HUES6 (cell line): ENCODE measurements around the gene AIMP1.

ENCODE experiments used
- H3K27ac ChIP-seq: 2 replicates; pipeline ENCODE4 v1.7.0; 2013; ENCODE audit warnings: low read depth, mild to moderate bottlenecking, low read length, inconsistent platforms
- H3K27me3 ChIP-seq: 2 replicates; pipeline ENCODE4 v1.6.1; 2013; ENCODE audit warnings: low read length; ENCODE audit not compliant: control insufficient read depth, insufficient read depth
- H3K36me3 ChIP-seq: 2 replicates; pipeline ENCODE4 v1.6.1; 2013; ENCODE audit warnings: low read length; ENCODE audit not compliant: control insufficient read depth, insufficient read depth
- H3K4me1 ChIP-seq: 2 replicates; pipeline ENCODE4 v1.6.1; 2013; ENCODE audit warnings: low read length; ENCODE audit not compliant: control insufficient read depth, insufficient read depth
- H3K4me3 ChIP-seq: 2 replicates; pipeline ENCODE4 v1.5.1; 2013; ENCODE audit warnings: low read depth, low read length
- H3K9ac ChIP-seq: one replicate; pipeline ENCODE4 v1.6.1; 2013; ENCODE audit warnings: mild to moderate bottlenecking, low read length
- H3K9me3 ChIP-seq: 2 replicates; pipeline ENCODE4 v1.6.1; 2013; ENCODE audit warnings: low read depth, low read length; ENCODE audit not compliant: control insufficient read depth, insufficient read depth

Gene AIMP1

GRCh38 chr4:106351016-106351415 is 34.7 kb downstream of the AIMP1 start:
- Histone ChIP-seq H3K36me3 (peaks cover 8% of the 10 kb centered on the region), H3K27me3 (no peaks in the 10 kb centered on the region), H3K4me1 (no peaks in the 10 kb centered on the region), H3K27ac (no peak overlapping the region), H3K9ac (no peak overlapping the region), H3K9me3 (no peaks in the 10 kb centered on the region), H3K4me3 (no peak overlapping the region)

- Histone ChIP-seq H3K27ac (no peak overlapping the region), H3K27me3 (no peaks in the 10 kb centered on the region), H3K9ac (no peak overlapping the region), H3K4me3 (no peak overlapping the region), H3K36me3 (peaks cover under 1% of the 10 kb centered on the region; the same call in 1 of the 2 replicates), H3K4me1 (no peaks in the 10 kb centered on the region), H3K9me3 (no peaks in the 10 kb centered on the region)
Measured at GRCh38 chr4:106353786-106354185, 37.4 kb downstream of the AIMP1 start.

- no peaks in the 10 kb centered on the region for H3K36me3 ChIP-seq
- no peaks in the 10 kb centered on the region for H3K27me3 ChIP-seq
- no peak overlapping the region for H3K4me3 ChIP-seq
- no peak overlapping the region for H3K27ac ChIP-seq
- H3K4me1 ChIP-seq: no peaks in the 10 kb centered on the region
- H3K9me3 ChIP-seq: no peaks in the 10 kb centered on the region
- no peak overlapping the region for H3K9ac ChIP-seq
Measured at GRCh38 chr4:106355193-106355592, 38.8 kb downstream of the AIMP1 start.

GRCh38 chr4:106358899-106359298 is 42.5 kb downstream of the AIMP1 start:
- no peak overlapping the region for H3K4me3 ChIP-seq
- H3K4me1 ChIP-seq: no peaks in the 10 kb centered on the region
- H3K9me3 ChIP-seq: no peaks in the 10 kb centered on the region
- no peak overlapping the region for H3K27ac ChIP-seq
- H3K27me3 ChIP-seq: no peaks in the 10 kb centered on the region
- H3K36me3 ChIP-seq: no peaks in the 10 kb centered on the region
- H3K9ac ChIP-seq: no peak overlapping the region

- H3K27me3 ChIP-seq: no peaks in the 10 kb centered on the region
- no peaks in the 10 kb centered on the region for H3K36me3 ChIP-seq
- H3K4me3 ChIP-seq: no peak overlapping the region
- H3K4me1 ChIP-seq: peaks cover 4% of the 10 kb centered on the region
- no peaks in the 10 kb centered on the region for H3K9me3 ChIP-seq
- no peak overlapping the region for H3K27ac ChIP-seq
- no peak overlapping the region for H3K9ac ChIP-seq
Measured at GRCh38 chr4:106362086-106362825, 45.9 kb downstream of the AIMP1 start.

GRCh38 chr4:106364282-106364681 is 47.9 kb downstream of the AIMP1 start:
- Histone ChIP-seq H3K27ac (no peak overlapping the region), H3K4me1 (peaks cover 4% of the 10 kb centered on the region), H3K9me3 (no peaks in the 10 kb centered on the region), H3K9ac (no peak overlapping the region), H3K36me3 (no peaks in the 10 kb centered on the region), H3K27me3 (no peaks in the 10 kb centered on the region), H3K4me3 (no peak overlapping the region)

GRCh38 chr4:106365613-106366012 is 49.3 kb downstream of the AIMP1 start:
- no peaks in the 10 kb centered on the region for H3K36me3 ChIP-seq
- H3K9ac ChIP-seq: no peak overlapping the region
- H3K9me3 ChIP-seq: no peaks in the 10 kb centered on the region
- no peaks in the 10 kb centered on the region for H3K27me3 ChIP-seq
- H3K27ac ChIP-seq: no peak overlapping the region
- H3K4me1 ChIP-seq: peaks cover 10% of the 10 kb centered on the region
- H3K4me3 ChIP-seq: no peak overlapping the region

- Histone ChIP-seq H3K9me3 (no peaks in the 10 kb centered on the region), H3K27ac (no peak overlapping the region), H3K9ac (no peak overlapping the region), H3K4me3 (no peak overlapping the region), H3K4me1 (peaks cover 10% of the 10 kb centered on the region), H3K36me3 (no peaks in the 10 kb centered on the region), H3K27me3 (no peaks in the 10 kb centered on the region)
Measured at GRCh38 chr4:106366026-106366425, 49.7 kb downstream of the AIMP1 start.

GRCh38 chr4:106367072-106367471 is 50.7 kb downstream of the AIMP1 start:
- Histone ChIP-seq H3K36me3 (no peaks in the 10 kb centered on the region), H3K27me3 (no peaks in the 10 kb centered on the region), H3K4me1 (peaks cover 10% of the 10 kb centered on the region), H3K9me3 (no peaks in the 10 kb centered on the region), H3K27ac (no peak overlapping the region), H3K9ac (no peak overlapping the region), H3K4me3 (no peak overlapping the region)

GRCh38 chr4:106368678-106369077 is 52.3 kb downstream of the AIMP1 start, which contains the start of gene GIMD1:
GIMD1 (minus strand) TSS chr4:106368778; CDS start chr4:106367435, 1,343 bp downstream.
- Histone ChIP-seq H3K27me3 (no peaks in the 10 kb centered on the region), H3K9me3 (no peaks in the 10 kb centered on the region), H3K36me3 (no peaks in the 10 kb centered on the region), H3K27ac (no peak within 1 kb of the TSS), H3K4me3 (no peak within 1 kb of the TSS), H3K4me1 (peaks cover 10% of the 10 kb centered on the region), H3K9ac (no peak within 1 kb of the TSS)

GRCh38 chr4:106369456-106370060 is 53.2 kb downstream of the AIMP1 start:
- Histone ChIP-seq H3K27me3 (no peaks in the 10 kb centered on the region), H3K9ac (no peak overlapping the region), H3K4me3 (no peak overlapping the region), H3K27ac (no peak overlapping the region), H3K4me1 (peaks cover 6% of the 10 kb centered on the region; the same call in 1 of the 2 replicates), H3K9me3 (no peaks in the 10 kb centered on the region), H3K36me3 (no peaks in the 10 kb centered on the region)
